Activated naive CD4-positive, alpha-beta T cell treated with anti-CD3 and anti-CD28 coated beads, Interleukin-2, amount 50 U/mL, for 16 hours (primary cell): ENCODE measurements around the gene H2BW2.
"Not testable (repeated sequence)": the region's sequence is repeated elsewhere in the genome, so short reads cannot be mapped to it uniquely, and the experiment has no call there.

Source experiments
- DNase-seq: peaks from one replicate; pipeline ENCODE4 v3.0.0-alpha.2; 2020

The H2BW2 gene

DNA sequence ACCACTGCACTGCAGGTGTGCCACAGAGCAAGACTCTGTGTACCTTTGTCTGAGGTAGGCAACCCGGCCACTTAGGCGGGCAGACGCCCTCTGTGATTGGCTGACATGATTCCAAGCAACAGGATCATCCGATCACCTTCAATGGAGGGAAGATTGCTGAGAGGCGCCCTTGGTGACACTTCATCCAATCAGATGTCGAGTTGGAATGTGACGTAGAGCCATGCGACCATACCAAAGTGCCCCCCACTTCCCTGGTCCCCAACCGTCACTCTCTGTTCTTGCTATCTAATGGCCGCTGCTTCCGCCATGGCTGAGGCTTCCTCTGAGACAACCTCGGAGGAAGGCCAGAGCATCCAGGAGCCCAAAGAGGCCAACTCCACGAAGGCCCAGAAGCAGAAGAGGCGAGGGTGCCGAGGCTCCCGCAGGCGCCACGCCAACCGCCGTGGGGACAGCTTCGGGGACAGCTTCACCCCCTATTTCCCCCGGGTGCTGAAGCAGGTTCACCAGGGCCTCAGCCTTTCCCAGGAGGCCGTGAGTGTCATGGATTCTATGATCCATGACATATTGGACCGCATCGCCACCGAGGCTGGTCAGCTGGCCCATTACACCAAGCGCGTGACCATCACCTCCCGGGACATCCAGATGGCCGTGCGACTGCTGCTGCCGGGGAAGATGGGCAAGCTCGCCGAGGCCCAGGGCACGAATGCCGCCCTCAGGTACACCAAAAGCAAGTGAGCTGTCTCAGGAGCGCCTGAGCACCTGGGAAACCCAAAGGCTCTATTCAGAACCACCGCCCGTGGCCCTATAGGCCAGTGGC is at the start of gene H2BW2:
H2BW2 (plus strand) TSS at position 268 of the 817 bp plus-strand sequence; CDS start at position 307, 39 bp downstream.
- DNase-seq = no peak

DNA sequence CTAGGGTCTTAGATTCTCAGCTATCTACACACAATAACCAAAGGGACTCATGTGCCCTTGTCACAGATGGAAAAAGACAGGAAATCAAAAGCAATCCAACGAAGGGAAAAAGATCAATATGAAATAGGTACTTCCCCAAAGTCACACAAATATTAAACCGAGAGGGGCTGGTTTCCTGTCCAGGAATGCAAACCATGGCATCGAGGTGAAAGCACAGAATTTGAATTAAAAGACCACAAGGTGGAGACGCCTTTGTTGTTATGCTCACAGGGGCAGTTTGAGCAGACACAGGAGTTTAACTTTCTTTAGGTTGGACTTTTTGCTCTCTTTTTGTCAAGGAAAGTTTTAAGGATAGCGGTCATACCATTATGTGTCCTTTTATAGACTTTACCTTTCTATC is 40.5 kb upstream of the H2BW2 start:
- no peak for DNase-seq

DNA sequence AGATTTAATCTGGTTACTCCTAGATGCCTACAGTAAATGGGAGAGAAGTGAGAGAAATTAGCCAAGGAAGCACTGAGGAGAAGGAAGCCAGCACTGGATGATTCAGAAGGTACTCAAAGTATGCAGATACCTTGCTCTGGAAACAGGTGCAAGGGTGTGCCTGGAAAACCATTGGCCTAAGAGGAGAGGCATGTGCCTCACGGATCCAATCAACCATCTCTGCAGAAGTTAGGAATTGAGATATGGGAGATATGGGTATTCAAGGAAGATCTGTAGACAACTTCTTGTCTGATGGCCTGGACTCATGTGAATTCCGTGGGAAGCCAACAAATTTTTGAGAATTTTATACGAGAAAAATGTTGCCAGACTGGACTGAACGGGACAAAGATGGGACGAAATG is 30.9 kb upstream of the H2BW2 start:
- no peak for DNase-seq

DNA sequence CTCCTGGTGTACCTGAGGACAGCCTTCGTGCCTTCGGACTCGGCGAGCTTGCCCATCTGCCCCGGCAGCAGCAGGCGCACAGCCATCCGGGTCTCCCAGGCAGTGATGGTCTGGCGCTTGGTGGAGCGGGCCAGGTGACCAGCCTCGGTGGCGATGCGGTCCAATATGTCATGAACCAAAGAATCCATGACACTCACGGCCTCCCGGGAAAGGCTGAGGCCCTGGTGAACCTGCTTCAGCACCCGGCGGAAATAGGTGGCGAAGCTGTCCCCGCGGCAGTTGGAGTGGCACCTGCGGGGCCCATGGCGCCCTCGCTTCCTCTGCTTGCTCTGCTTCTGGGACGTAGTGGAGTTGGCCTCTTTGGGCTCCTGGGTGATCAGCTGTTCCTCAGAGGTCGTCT is 26.6 kb upstream of the H2BW2 start:
- no peak for DNase-seq

DNA sequence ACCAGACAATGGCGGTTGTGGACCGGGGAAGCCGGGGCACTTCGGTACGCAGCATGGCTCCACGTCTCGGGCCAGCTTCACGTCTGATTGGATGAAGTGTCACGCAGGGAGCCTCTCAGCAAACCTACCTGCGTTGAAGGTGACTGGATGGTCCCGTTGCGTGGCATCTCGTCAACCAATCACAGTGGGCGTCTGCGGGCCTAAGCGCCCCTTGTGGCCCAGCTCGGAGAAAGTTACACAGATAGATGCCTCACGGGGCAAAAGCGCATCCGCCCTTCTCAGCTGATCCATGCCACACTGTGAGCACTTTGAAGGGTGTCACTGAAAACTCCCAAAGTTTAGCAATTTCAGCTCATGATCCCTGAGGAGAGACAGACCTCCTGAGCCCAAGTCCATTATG is 26.1 kb upstream of the H2BW2 start, which contains the start of gene H2BW1:
H2BW1 (minus strand) TSS at position 103 of the 400 bp plus-strand sequence. CDS start 132 bp downstream, outside the sequence.
- DNase-seq = no peak

DNA sequence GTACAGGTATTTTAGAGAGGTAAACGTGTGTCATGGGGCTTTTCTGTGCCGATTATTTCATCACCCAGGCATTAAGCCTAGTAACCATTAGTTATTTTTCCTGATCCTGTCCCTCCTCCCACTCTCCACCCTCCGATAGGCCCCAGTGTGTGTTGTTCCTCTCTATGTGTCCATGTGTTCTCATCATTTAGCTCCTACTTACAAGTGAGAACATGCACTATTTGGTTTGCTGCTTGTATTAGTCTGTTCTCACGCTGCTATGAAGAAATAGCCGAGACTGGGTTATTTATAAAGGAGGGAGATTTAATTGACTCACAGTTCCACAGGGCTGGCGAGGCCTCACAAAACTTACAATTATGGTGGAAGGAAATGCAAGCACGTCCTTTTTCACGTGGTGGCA is 24.2 kb upstream of the H2BW2 start:
- DNase-seq = not testable (repeated sequence)

DNA sequence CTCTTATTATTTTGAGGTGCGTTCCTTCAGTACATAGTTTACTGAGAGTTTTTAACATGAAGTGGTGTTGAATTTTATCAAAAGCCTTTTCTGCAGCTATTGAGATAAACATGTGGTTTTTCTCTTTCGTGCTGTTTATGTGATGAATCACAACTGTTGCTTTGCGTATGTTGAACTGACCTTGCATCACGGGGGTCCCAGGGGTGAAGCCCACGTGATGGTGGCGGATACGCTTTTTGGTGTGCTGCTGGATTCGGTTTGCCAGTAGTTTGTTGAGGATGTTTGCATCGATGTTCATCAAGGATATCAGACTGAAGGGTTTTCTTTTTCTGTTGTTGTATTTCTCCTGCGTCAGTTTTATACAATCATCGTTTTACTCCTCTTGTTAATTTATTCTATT is 21.6 kb upstream of the H2BW2 start:
- DNase-seq = no peak

DNA sequence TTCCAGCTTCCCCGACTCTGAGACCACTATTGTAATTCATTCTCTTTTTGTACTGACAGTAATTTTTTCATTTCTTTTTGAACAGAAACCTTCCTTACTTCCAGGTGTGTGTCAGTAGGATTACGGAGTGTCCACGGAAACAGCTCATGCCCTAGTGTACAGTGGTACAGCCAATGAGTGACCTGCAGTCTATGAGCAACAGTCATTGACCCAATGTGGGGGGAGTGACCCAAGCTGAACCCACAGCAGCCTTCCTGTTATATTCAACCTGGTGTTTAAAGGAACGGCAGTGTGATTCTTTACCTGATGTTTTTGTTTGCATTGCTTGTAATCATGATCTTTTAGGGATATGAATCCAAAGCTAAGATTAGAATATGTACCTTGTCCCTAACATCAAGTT is 1.2 kb downstream of the H2BW2 start:
- no peak for DNase-seq

DNA sequence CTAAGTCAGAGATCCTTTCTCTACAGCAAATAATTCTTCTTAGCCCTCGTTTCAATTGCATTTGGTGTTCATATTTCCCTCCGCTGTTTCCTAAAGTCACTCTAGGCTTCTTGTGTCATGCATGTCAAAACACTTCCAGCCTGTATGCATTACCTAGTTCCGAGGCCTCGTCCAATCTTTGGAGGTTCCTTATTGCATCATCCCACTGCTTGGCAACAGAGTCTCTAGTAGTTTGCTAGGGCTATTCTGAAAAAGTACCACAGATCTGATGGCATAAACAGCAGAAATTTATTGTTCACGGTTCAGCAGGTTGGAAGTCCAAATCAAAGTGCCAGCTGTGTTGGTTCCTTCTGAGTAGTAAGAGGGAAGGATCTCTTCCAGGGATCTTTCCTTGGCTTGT is 5.9 kb downstream of the H2BW2 start:
- DNase-seq = no peak

DNA sequence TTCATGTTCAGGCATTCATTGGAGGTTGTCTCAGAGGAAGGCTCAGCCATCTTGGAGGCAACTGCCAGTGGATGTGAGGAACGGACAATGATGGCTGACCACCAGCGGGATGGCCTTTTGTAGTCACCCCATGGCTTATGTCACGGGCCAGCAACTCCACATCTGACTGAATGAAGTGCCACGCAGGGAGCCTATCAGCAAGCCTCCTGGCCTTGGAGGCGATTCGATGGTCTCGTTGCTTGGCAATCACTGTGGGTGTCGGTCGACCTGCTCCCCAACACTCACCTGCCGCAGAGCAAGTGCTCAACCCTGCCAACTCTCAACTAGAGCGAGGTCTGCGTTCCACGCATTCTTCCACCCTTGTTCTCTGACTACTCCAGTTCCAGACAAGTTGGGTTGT is 7.4 kb downstream of the H2BW2 start:
- DNase-seq = no peak

DNA sequence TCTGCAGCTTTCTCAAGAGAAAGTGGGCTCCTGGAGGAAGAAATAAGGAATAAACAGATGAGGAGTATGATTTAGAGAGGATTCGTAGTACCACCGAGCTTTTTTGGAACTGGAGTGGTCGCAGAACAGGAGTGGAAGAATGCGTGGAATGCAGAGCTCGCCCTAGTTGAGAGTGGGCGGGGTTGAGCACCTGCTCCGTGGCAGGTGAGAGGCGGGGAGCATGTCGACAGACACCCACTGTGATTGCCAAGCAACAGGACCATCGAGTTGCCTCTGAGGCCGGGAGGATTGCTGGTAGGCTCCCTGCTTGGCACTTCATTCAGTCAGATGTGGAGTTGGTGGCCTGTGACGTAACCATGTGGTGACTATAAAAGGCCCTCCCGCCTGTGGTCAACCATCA is 15.2 kb downstream of the H2BW2 start:
- not testable (repeated sequence) for DNase-seq

DNA sequence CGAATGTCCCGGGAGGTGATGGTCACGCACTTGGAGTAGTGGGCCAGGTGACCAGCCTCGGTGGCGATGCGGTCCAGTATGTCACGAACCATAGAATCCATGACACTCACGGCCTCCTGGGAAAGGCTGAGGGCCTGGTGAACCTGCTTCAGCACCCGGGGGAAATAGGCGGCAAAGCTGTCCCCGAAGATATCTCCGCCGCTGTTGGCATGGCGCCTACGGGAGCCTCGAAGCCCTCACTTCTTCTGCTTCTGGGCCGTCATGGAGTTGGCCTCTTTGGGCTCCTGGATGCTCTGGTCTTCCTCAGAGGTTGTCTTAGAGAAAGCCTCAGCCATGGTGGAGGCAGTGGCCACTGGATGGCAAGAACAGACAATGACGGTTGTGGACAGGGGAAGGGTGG is 22.9 kb downstream of the H2BW2 start:
- not testable (repeated sequence) for DNase-seq

DNA sequence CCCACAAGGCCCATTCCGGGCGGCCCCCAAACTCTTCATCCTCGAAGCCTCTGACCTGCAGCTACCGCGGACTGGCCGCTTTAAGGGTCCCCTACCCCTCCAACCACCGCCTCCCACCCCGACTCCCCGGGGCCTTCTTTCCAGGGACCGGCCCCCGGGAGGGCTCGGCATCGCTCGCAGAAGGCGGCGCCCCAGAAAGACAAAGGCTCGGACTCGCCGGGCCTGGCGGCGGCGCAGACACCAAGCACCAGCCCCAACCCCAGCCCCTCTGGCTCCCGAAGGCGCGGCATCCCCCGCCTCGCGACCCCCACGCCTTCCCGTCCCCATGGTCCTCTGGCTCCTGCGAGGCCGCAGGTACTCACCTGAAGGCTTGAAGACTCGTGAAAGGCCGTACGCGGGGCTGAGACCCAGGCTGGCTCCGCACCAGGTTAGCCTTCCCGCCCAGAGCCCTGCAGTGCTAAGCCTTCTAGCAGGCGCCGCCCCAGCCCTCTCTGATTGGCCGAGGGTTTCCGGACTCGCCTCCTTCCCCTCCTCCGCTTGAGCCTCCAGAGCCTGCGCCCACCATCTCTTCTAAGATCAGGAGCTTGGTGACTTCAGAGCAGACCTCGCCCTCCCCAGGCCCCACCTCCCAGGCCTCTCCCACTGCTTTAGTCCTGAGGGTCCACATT is 36.2 kb downstream of the H2BW2 start, which contains the start of gene TMSB15C:
TMSB15C (minus strand) TSS at position 459 of the 668 bp plus-strand sequence.
- not testable (repeated sequence) for DNase-seq

DNA sequence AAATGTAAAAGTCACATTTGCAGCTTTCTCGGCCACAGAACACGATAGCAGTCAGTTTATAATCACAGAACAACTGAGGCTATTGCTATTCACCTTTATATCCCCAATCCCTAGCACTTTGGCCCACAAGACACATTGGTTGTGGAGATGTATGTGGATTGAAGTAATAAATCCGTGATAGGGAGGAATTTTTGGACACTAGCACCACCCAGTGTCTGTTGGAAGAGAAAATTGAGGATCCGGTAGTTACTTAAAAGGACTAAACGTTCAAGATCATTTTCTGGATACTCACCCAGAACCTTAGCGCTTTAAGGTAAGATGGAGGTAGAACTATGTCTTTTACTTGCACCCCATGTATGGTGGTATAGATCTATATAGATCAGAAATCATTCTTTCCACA is 38.1 kb downstream of the H2BW2 start:
- not testable (repeated sequence) for DNase-seq

DNA sequence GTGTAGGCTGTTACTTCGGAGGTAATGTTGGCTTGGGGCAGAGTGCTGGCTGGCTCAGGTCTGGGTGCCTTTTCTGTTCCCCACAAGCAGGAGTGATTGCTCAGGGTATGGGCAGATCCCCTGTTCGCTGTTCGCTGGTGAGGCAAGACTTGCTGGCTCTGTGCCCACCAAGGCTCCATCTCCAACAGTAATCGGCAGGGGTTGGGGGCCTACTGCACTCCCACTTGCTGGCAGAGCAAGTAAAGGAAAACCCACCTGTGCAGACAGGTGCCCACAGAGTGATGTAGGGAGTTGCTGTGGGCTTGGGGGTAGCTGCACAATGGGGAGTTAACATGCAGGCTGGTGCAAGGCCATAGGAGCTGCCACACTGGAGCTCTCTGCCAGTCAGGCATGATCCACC is 44.3 kb downstream of the H2BW2 start:
- no peak for DNase-seq

DNA sequence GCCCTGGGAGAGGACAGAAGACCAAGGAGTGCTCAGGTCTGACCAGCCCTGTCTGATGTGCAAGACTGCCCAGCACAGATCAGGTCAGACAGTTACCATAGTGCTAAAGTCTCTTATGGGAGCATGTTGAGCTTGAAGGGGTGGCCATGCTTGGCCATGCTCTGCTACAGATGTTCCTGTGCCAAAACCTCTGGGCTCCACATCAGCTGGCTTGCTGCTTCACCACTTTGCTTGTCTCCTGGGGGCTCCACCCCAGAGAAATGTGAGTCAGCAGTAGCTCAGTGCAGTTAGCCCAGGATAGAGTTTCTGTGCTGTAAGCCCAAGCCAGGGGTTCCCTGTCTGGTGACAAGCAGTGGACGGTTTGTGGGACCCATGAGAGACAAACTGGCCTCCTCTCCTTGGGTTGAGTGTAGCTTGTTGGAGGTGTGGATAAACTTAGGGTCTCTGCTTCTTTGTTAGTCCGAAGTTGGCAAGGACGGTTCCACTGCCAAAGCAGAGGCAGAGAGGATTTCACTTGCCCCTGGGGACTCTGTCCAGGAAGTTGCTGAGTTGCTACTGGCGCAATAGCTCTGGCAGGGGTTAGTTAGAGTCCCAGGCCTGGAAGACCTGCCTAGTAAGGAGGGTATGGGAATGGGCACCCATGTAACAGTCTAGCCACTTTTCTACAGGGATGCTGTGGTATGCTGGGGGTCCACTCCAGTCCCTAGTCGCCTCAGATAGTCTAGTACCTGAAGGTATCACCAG is 45.0 kb downstream of the H2BW2 start:
- no peak for DNase-seq

DNA sequence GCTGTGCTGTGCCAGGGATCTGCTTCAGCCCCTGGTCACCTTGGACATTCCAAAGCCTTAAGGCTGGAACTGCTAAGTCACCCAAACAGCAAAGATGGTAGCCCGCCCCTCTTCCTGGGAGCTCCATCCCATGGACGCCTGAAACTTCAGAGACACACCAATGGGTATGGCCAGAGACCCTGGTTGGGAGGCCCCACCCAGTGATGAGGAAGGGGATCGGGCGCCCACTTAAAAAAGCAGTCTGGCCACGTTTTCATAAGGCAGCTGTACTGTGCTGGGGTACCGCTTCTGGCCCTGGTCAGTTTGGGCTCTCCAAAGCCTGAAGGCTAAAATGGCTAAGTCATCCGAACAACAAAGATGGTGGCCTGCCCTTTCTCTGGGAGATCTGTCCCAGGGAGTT is 45.7 kb downstream of the H2BW2 start:
- no peak for DNase-seq

DNA sequence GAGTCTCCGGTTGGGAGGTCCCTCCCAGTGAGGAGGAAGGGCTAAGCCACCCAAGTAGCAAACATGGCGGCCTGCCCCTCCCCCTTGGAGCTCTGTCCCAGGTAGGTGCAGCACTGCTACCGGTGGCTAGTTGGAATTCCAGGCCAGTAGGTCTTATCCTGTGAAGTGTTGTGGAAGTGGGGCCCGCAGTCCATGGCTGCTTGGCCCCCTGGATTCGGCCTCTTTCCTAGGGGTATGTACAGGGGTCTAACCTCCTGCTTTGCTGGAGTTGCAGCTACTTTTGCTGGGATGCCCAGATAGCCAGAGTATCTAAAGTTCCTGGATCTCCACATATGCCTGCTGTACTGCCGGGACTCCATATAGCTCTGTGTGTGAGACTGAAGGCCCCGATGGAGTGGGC is 46.2 kb downstream of the H2BW2 start:
- DNase-seq = no peak
